H9 (cell line): ENCODE data around the gene DNAJB11. TPM values are rescaled to one million over a fixed set of nuclear protein-coding genes. Genes with fewer than 3 reads are reported as not detected.

Experiments
- DNase-seq: peaks from one replicate; pipeline ENCODE4 v3.0.0-alpha.2; 2017
- H2AFZ ChIP-seq: one replicate; pipeline ENCODE4 v1.6.1; 2013; ENCODE audit warnings: mild to moderate bottlenecking, low read length, control low read depth, moderate library complexity
- H2AK5ac ChIP-seq: 2 replicates; pipeline ENCODE4 v1.6.1; 2013; ENCODE audit warnings: low read length, control low read depth, mixed read lengths; ENCODE audit not compliant: insufficient read length
- H2BK120ac ChIP-seq: one replicate; pipeline ENCODE4 v1.6.1; 2013; ENCODE audit warnings: low read depth, mild to moderate bottlenecking, low read length, control low read depth, inconsistent platforms; ENCODE audit not compliant: poor library complexity, severe bottlenecking
- H2BK12ac ChIP-seq: 2 replicates; pipeline ENCODE4 v1.6.1; 2013; ENCODE audit warnings: low read length, control low read depth, mixed read lengths, low read depth; ENCODE audit not compliant: insufficient read length
- H2BK15ac ChIP-seq: 2 replicates; pipeline ENCODE4 v1.6.1; 2013; ENCODE audit warnings: low read depth, low read length, control low read depth
- H2BK20ac ChIP-seq: one replicate; pipeline ENCODE4 v1.6.1; 2013; ENCODE audit warnings: low read depth, mild to moderate bottlenecking, low read length, control low read depth, inconsistent platforms; ENCODE audit not compliant: poor library complexity, severe bottlenecking
- H2BK5ac ChIP-seq: 2 replicates; pipeline ENCODE4 v1.6.1; 2013; ENCODE audit warnings: low read length, control low read depth, mixed read lengths; ENCODE audit not compliant: insufficient read length
- H3K14ac ChIP-seq: 2 replicates; pipeline ENCODE4 v1.6.1; 2013; ENCODE audit warnings: low read length, control low read depth; ENCODE audit not compliant: insufficient read depth
- H3K18ac ChIP-seq: 2 replicates; pipeline ENCODE4 v1.6.1; 2013; ENCODE audit warnings: low read depth, mild to moderate bottlenecking, mixed read lengths, low read length, control low read depth; ENCODE audit not compliant: insufficient read length
- H3K23ac ChIP-seq: 2 replicates; pipeline ENCODE4 v1.6.1; 2013; ENCODE audit warnings: low read length, control low read depth, mixed read lengths, low read depth; ENCODE audit not compliant: insufficient read length
- H3K23me2 ChIP-seq: 2 replicates; pipeline ENCODE4 v1.6.1; 2013; ENCODE audit warnings: low read depth, mild to moderate bottlenecking, mixed read lengths, low read length, control low read depth; ENCODE audit not compliant: insufficient read length, poor library complexity, severe bottlenecking
- H3K27ac ChIP-seq: 2 replicates; pipeline ENCODE4 v1.5.1; 2013; ENCODE audit warnings: low read length, control low read depth, mixed read lengths, low read depth; ENCODE audit not compliant: insufficient read length
- H3K27me3 ChIP-seq: 2 replicates; pipeline ENCODE4 v1.6.1; 2013; ENCODE audit warnings: low read length, control low read depth, inconsistent platforms; ENCODE audit not compliant: insufficient read depth
- H3K4ac ChIP-seq: 2 replicates; pipeline ENCODE4 v1.6.1; 2013; ENCODE audit warnings: low read depth, mild to moderate bottlenecking, control low read depth, inconsistent platforms, low read length, moderate library complexity
- H3K4me1 ChIP-seq: 2 replicates; pipeline ENCODE4 v1.6.1; 2013; ENCODE audit warnings: low read length, control low read depth, inconsistent platforms; ENCODE audit not compliant: insufficient read depth
- H3K4me2 ChIP-seq: 2 replicates; pipeline ENCODE4 v1.6.1; 2013; ENCODE audit warnings: low read length, control low read depth, mixed read lengths; ENCODE audit not compliant: insufficient read length, insufficient read depth
- H3K56ac ChIP-seq: 2 replicates; pipeline ENCODE4 v1.6.1; 2013; ENCODE audit warnings: low read depth, mild to moderate bottlenecking, mixed read lengths, low read length, control low read depth; ENCODE audit not compliant: insufficient read length
- H3K79me1 ChIP-seq: 2 replicates; pipeline ENCODE4 v1.6.1; 2013; ENCODE audit warnings: low read depth, mild to moderate bottlenecking, moderate library complexity, low read length, control low read depth, inconsistent platforms; ENCODE audit not compliant: insufficient read depth, poor library complexity, severe bottlenecking
- H3K79me2 ChIP-seq: 2 replicates; pipeline ENCODE4 v1.6.1; 2013; ENCODE audit warnings: low read length, control low read depth, inconsistent platforms; ENCODE audit not compliant: insufficient read depth
- H3K9ac ChIP-seq: 2 replicates; pipeline ENCODE4 v1.6.1; 2013; ENCODE audit warnings: low read length, control low read depth, mixed read lengths; ENCODE audit not compliant: insufficient read length; ENCODE audit errors: extremely low read depth
- H3K9me3 ChIP-seq: one replicate; pipeline ENCODE4 v1.6.1; 2013; ENCODE audit warnings: low read depth, low read length, inconsistent platforms; ENCODE audit not compliant: control insufficient read depth
- H3T11ph ChIP-seq: one replicate; pipeline ENCODE4 v1.6.1; 2013; ENCODE audit warnings: mild to moderate bottlenecking, low read length, control low read depth, inconsistent platforms
- H4K20me1 ChIP-seq: one replicate; pipeline ENCODE4 v1.6.1; 2013; ENCODE audit not compliant: control insufficient read depth, insufficient read length, insufficient read depth
- H4K5ac ChIP-seq: 2 replicates; pipeline ENCODE4 v1.6.1; 2013; ENCODE audit warnings: low read depth, mild to moderate bottlenecking, mixed read lengths, low read length, control low read depth; ENCODE audit not compliant: insufficient read length
- H4K8ac ChIP-seq: replicated peaks from 2 replicates; pipeline ENCODE4 v1.6.1; 2013; ENCODE audit warnings: low read length, control low read depth, mixed read lengths, low read depth; ENCODE audit not compliant: insufficient read length
- H4K91ac ChIP-seq: 2 replicates; pipeline ENCODE4 v1.6.1; 2013; ENCODE audit warnings: low read depth, mild to moderate bottlenecking, moderate library complexity, mixed read lengths, low read length, control low read depth; ENCODE audit not compliant: insufficient read length
- H3K27ac Mint-ChIP-seq, 3 experiments: 2 replicates in 2 of 3; 3 replicates in 1 of 3; pipeline ENCODE4 v1.8.0; 2020 to 2021; ENCODE audit warnings: mixed read lengths in 3 of 3, mild to moderate bottlenecking in 1 of 3, moderate library complexity in 1 of 3
- H3K27me3 Mint-ChIP-seq: 2 replicates; pipeline ENCODE4 v1.8.0; 2021; ENCODE audit warnings: low read depth, mild to moderate bottlenecking, moderate library complexity, mixed read lengths
- H3K36me3 Mint-ChIP-seq, 3 experiments: 2 replicates in 2 of 3; 3 replicates in 1 of 3; pipeline ENCODE4 v1.8.0; 2020 to 2021; ENCODE audit warnings: low read depth in 3 of 3, mixed read lengths in 3 of 3; ENCODE audit not compliant: insufficient read depth in 1 of 3
- H3K4me1 Mint-ChIP-seq, 2 experiments: 2 replicates each; pipeline ENCODE4 v1.8.0; 2020; ENCODE audit warnings: mixed read lengths in 2 of 2
- H3K4me3 Mint-ChIP-seq, 2 experiments: 2 replicates in 1 of 2; 3 replicates in 1 of 2; pipeline ENCODE4 v1.8.0; 2020 to 2021; ENCODE audit warnings: mild to moderate bottlenecking in 2 of 2, mixed read lengths in 2 of 2, moderate library complexity in 1 of 2
- H3K9me3 Mint-ChIP-seq, 2 experiments: 2 replicates in 1 of 2; 3 replicates in 1 of 2; pipeline ENCODE4 v1.8.0; 2020; ENCODE audit warnings: mild to moderate bottlenecking in 2 of 2, mixed read lengths in 2 of 2, moderate library complexity in 1 of 2
- WGBS: extraction: QIAGEN DNeasy Blood & Tissue Kit; methylation state at CpG from one replicate; pipeline ENCODE4 v1.1.7; 2013; ENCODE audit warnings: missing lambda C conversion rate, low lambda C conversion rate, mixed read lengths; ENCODE audit not compliant: insufficient read length; ENCODE audit errors: extremely low coverage; 5-methylcytosine and 5-hydroxymethylcytosine counted together
- total RNA-seq: library from RNA; stranded (reverse); gene quantifications from 2 replicates; pipeline ENCODE4 v1.2.1, GENCODE V29; 2021
- TF ChIP-seq, protein P1 (sequence below): fragments of 200-600 bp; sonication (generic); conservative IDR thresholded peaks from 3 replicates; pipeline ENCODE4 v1.8.0; 2021; ENCODE audit warnings: antibody characterized with exemption, mild to moderate bottlenecking

DNAJB11 gene
- total RNA-seq, 1 experiment from 2014 or later, result 61.2 TPM

DNA sequence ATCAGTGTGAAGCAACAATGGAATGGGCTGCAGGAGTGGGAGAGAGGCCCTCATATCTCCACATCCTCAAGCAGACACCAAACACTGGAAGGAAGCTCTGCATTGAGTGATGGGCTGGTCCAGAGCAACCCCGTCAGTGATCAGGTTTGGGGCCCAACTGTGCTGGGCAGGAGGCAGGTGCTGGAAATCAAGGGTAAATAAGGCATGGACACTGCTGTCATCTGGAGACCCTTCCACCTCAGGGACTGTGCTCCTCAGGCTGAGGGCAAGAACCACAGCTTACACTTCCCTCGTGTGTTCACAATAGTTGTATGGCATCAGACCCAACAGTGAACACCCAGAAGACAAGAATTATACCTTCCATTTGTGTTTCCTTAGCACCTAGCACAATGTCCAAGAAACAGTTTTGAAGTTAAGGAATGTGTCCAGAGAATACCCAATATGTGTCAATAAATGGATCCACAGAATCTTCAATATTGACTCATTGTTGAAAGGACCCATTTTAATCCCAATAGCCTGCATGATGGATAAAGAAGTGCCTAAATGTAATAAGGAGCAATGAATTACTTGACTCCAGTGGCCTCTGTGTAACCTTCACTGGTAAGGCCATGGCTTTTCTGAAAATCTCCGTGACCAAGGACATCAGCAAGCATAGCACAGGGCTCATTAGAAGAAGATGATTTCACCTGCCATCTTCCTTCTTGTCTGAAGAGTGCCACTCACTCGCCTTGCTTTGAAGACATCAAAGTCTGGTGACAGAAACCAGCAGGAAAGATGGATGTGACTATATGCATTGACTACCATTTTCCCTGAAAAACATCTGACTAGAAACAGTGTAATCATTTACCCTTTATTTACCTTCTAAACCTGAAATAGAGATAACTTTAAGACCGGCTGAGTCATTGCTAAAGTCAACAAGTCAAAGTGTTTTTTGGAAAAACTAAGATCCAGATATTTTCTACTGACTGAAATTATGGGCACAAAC, 35.3 kb downstream of the DNAJB11 start:
- no peak overlapping the region for H3K4me2 ChIP-seq
- Mint-ChIP-seq H3K4me1 (no peaks in the 10 kb centered on the region), H3K36me3 (no peaks in the 10 kb centered on the region; a peak in 1 of 7 replicates), H3K27ac (no peak overlapping the region), H3K9me3 (no peaks in the 10 kb centered on the region), H3K4me3 (no peak overlapping the region), H3K27me3 (peaks cover 1% of the 10 kb centered on the region; the same call in 1 of the 2 replicates)
- no peaks in the 10 kb centered on the region for H3K79me1 ChIP-seq
- no peak overlapping the region for H2BK20ac ChIP-seq
- no peak overlapping the region for H3K23ac ChIP-seq
- no peak overlapping the region for H2BK120ac ChIP-seq
- DNase-seq, result no peak
- no peak overlapping the region for H2AFZ ChIP-seq
- H3K27ac ChIP-seq, result no peak overlapping the region
- WGBS, result no CpG with 5 or more reads among the region's 5 CpGs
- no peak overlapping the region for H2BK12ac ChIP-seq
- no peak overlapping the region for H4K8ac ChIP-seq
- no peaks in the 10 kb centered on the region for H3K27me3 ChIP-seq
- H3K18ac ChIP-seq, result no peak overlapping the region
- no peak overlapping the region for H2AK5ac ChIP-seq
- H3K14ac ChIP-seq, result no peak overlapping the region
- H4K20me1 ChIP-seq, result no peaks in the 10 kb centered on the region
- no peak overlapping the region for H2BK15ac ChIP-seq
- H4K91ac ChIP-seq, result no peak overlapping the region
- no peaks in the 10 kb centered on the region for H3K79me2 ChIP-seq
- H3K4ac ChIP-seq, result no peak overlapping the region
- H4K5ac ChIP-seq, result no peak overlapping the region
- no peak overlapping the region for H3T11ph ChIP-seq
- H2BK5ac ChIP-seq, result no peak overlapping the region
- TF ChIP-seq, protein P1, sequence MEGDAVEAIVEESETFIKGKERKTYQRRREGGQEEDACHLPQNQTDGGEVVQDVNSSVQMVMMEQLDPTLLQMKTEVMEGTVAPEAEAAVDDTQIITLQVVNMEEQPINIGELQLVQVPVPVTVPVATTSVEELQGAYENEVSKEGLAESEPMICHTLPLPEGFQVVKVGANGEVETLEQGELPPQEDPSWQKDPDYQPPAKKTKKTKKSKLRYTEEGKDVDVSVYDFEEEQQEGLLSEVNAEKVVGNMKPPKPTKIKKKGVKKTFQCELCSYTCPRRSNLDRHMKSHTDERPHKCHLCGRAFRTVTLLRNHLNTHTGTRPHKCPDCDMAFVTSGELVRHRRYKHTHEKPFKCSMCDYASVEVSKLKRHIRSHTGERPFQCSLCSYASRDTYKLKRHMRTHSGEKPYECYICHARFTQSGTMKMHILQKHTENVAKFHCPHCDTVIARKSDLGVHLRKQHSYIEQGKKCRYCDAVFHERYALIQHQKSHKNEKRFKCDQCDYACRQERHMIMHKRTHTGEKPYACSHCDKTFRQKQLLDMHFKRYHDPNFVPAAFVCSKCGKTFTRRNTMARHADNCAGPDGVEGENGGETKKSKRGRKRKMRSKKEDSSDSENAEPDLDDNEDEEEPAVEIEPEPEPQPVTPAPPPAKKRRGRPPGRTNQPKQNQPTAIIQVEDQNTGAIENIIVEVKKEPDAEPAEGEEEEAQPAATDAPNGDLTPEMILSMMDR, result no peak
- no peak overlapping the region for H3K9ac ChIP-seq
- no peaks in the 10 kb centered on the region for H3K4me1 ChIP-seq
- H3K9me3 ChIP-seq, result no peaks in the 10 kb centered on the region
- H3K56ac ChIP-seq, result no peak overlapping the region
- H3K23me2 ChIP-seq, result no peaks in the 10 kb centered on the region
